ENCODE results near the gene SLC23A1.

The SLC23A1 gene

DNA sequence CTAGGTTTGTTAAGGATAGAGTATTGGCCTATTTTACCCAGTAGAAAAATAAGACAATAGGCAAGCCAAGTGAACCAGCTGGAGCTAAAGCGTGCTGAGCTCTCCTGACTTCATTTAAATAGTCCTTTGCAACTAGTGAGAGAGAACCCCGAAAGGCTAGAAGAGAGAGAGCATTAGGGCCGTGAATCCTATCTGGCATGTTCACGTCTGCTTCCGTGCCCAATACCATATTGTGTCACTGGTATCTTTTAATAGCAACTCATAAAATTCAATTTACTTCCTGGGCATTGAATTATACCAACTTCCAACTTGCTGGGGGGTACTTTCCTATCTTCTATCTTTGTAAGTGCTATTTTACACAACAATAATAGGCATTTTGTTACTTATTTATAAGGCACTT lies 42.4 kb upstream of the SLC23A1 start:
- TF ChIP-seq, protein P1, sequence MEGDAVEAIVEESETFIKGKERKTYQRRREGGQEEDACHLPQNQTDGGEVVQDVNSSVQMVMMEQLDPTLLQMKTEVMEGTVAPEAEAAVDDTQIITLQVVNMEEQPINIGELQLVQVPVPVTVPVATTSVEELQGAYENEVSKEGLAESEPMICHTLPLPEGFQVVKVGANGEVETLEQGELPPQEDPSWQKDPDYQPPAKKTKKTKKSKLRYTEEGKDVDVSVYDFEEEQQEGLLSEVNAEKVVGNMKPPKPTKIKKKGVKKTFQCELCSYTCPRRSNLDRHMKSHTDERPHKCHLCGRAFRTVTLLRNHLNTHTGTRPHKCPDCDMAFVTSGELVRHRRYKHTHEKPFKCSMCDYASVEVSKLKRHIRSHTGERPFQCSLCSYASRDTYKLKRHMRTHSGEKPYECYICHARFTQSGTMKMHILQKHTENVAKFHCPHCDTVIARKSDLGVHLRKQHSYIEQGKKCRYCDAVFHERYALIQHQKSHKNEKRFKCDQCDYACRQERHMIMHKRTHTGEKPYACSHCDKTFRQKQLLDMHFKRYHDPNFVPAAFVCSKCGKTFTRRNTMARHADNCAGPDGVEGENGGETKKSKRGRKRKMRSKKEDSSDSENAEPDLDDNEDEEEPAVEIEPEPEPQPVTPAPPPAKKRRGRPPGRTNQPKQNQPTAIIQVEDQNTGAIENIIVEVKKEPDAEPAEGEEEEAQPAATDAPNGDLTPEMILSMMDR (conservative IDR thresholded peaks at IDR 0.05; ENCODE audit: low read depth, low read length): no peak
- H3K4me1 ChIP-seq (ENCODE audit: low read depth, poor library complexity, severe bottlenecking): peaks cover 15% of the 10 kb centered on the region
- no peaks in the 10 kb centered on the region for H3K79me2 ChIP-seq (ENCODE audit: insufficient read depth, low read depth)
- no peaks in the 10 kb centered on the region for H3K27me3 ChIP-seq (ENCODE audit: insufficient read depth, low read depth)
- H3K4me2 ChIP-seq: no peak overlapping the region
- no peak overlapping the region for H2AFZ ChIP-seq (ENCODE audit: low read depth)
- no peaks in the 10 kb centered on the region for H4K20me1 ChIP-seq (ENCODE audit: insufficient read depth)
- H3K4me3 ChIP-seq (IDR thresholded peaks at IDR 0.05; ENCODE audit: insufficient read depth, low read depth, low read length): no peak overlapping the region
- H3K9ac ChIP-seq: no peak overlapping the region
- no peaks in the 10 kb centered on the region for H3K36me3 ChIP-seq (ENCODE audit: insufficient read depth)
- no peak overlapping the region for H3K27ac ChIP-seq

DNA sequence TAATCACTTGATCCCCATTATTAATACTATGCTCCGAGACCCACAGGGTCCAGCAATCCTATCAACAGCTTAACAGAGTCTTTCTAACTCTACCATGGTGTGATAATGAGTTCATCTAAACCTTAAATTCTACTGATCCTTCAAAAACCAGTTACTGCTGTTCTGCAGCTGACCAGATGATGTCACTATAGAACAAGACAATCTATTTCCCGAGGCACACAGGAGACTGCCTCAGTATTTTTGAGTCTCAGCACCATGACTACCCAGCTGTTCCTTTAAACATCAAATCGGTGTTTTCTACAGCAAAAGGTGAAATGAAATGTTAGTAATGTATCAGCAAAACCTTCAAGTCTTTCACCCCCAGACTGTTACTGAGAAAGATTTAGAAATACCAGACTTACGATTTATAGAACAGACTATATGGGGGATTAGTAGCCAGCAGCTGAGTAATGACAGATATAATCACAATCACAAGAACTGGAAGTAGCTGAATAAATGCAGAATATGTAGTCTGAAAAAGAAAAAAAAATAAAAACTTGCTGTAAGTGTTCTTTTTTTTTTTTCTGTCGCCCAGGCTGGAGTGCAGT lies 39.3 kb upstream of the SLC23A1 start:
- H3K4me2 ChIP-seq: peak overlapping the region; percentile 24

DNA sequence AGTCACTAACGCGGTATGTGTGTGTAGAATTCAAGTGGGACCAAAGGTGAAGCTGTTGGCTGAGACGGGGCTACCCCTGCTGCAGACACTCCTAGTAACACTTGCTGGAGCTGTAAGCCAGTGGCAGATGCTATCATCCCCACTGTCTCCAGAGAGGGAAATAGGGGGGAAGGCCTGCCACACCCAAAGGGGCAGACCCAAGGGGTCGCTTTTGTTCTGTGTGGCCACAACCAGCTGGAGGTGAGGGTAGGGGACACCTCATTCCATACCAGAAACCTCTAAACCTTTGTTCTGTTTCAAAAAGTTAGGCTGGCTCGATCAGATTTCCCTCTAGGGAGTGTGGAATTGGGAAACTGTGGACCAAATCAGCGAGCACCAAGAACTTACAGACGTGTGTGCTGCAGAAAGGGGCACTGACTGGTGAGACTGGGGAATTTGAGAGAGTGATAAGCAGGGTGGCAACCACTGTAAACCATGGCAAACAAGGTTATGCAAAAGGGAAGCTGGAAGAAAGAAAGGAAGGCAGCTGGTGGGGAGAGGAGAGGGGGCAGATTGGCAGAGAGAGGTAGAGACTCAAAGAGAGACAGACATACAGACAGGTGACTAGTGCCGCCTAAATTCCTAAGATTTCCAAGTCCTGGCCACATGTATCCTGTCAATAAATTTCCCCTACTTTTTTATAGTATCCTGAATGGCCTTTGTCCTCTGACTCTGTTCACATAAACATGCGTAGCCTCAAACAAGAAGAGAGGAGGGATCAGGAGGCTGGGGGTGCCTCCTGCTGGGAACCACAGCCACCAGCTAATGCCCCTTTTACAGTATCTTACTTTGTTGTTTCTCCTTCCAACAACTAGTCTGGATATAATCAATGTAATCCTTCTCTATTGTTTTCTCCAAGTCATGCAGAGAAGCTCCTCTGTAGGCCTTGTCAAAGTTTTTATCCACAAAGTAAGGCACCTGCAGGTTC lies 36.4 kb upstream of the SLC23A1 start:
- TF ChIP-seq, protein P1 (conservative IDR thresholded peaks at IDR 0.05; ENCODE audit: low read depth, low read length): no peak
- H3K4me2 ChIP-seq: no peak overlapping the region
- no peak overlapping the region for H2AFZ ChIP-seq (ENCODE audit: low read depth)
- no peak overlapping the region for H3K27ac ChIP-seq
- no peaks in the 10 kb centered on the region for H3K27me3 ChIP-seq (ENCODE audit: insufficient read depth, low read depth)
- no peaks in the 10 kb centered on the region for H3K79me2 ChIP-seq (ENCODE audit: insufficient read depth, low read depth)
- H3K4me1 ChIP-seq (ENCODE audit: low read depth, poor library complexity, severe bottlenecking): peaks cover 68% of the 10 kb centered on the region
- H3K4me3 ChIP-seq (IDR thresholded peaks at IDR 0.05; ENCODE audit: insufficient read depth, low read depth, low read length): no peak overlapping the region
- no peaks in the 10 kb centered on the region for H3K36me3 ChIP-seq (ENCODE audit: insufficient read depth)
- H4K20me1 ChIP-seq (ENCODE audit: insufficient read depth): no peaks in the 10 kb centered on the region
- H3K9ac ChIP-seq: no peak overlapping the region

More for the DNA sequence above, 39.3 kb upstream of the SLC23A1 start:
- no peaks in the 10 kb centered on the region for H3K79me2 ChIP-seq (ENCODE audit: insufficient read depth, low read depth)
- H3K4me3 ChIP-seq (IDR thresholded peaks at IDR 0.05; ENCODE audit: insufficient read depth, low read depth, low read length): no peak overlapping the region
- no peak overlapping the region for H2AFZ ChIP-seq (ENCODE audit: low read depth)
- H3K36me3 ChIP-seq (ENCODE audit: insufficient read depth): no peaks in the 10 kb centered on the region
- H3K9ac ChIP-seq: no peak overlapping the region
- H3K27me3 ChIP-seq (ENCODE audit: insufficient read depth, low read depth): no peaks in the 10 kb centered on the region
- H4K20me1 ChIP-seq (ENCODE audit: insufficient read depth): no peaks in the 10 kb centered on the region
- H3K4me1 ChIP-seq (ENCODE audit: low read depth, poor library complexity, severe bottlenecking): peaks cover 39% of the 10 kb centered on the region
- H3K27ac ChIP-seq: no peak overlapping the region
- TF ChIP-seq, protein P1 (conservative IDR thresholded peaks at IDR 0.05; ENCODE audit: low read depth, low read length): peak; percentile 81

DNA sequence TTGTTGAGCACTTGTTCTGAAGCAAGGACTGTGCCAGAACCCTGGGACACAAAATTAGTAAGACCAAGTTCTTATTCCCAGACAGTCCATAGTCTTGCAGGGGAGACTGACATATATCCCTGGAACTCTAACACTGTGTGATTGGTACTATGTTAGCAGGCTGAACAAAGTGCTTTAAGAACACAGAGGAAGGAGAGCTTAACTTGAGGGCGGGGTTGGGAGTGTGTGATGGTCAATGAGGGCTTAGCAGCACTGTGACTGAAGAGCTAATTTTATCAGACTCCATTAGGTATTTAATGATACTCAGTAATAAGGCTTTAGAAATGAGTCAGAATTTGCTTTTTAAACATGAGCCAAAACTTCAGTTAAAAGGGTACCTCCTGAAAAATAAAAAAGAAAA lies 35.7 kb upstream of the SLC23A1 start:
- H3K4me3 ChIP-seq (IDR thresholded peaks at IDR 0.05; ENCODE audit: insufficient read depth, low read depth, low read length): no peak overlapping the region
- no peak overlapping the region for H2AFZ ChIP-seq (ENCODE audit: low read depth)
- H3K36me3 ChIP-seq (ENCODE audit: insufficient read depth): no peaks in the 10 kb centered on the region
- no peak overlapping the region for H3K27ac ChIP-seq
- peaks cover 75% of the 10 kb centered on the region for H3K4me1 ChIP-seq (ENCODE audit: low read depth, poor library complexity, severe bottlenecking)
- TF ChIP-seq, protein P1 (conservative IDR thresholded peaks at IDR 0.05; ENCODE audit: low read depth, low read length): no peak
- no peak overlapping the region for H3K4me2 ChIP-seq
- H3K27me3 ChIP-seq (ENCODE audit: insufficient read depth, low read depth): no peaks in the 10 kb centered on the region
- no peaks in the 10 kb centered on the region for H3K79me2 ChIP-seq (ENCODE audit: insufficient read depth, low read depth)
- H4K20me1 ChIP-seq (ENCODE audit: insufficient read depth): no peaks in the 10 kb centered on the region
- H3K9ac ChIP-seq: no peak overlapping the region

Data from KMS-11 (cell line).